ENCODE results near the gene DDX49.

Gene DDX49

GRCh38 chr19:18961767-18962620 lies 42.5 kb downstream of the DDX49 start:
- FAIRE-seq (no peak), DNase-seq (ENCODE audit: insufficient read length, low spot score) (no peak)
- TF ChIP-seq SPI1 (IDR thresholded peaks at IDR 0.05; ENCODE audit: low read depth, low read length) (no peak), POLR2AphosphoS5 (IDR thresholded peaks at IDR 0.05; ENCODE audit: low read depth, low read length) (no peak), PAX5 (IDR thresholded peaks at IDR 0.05; ENCODE audit: insufficient read depth, low read length, severe bottlenecking) (no peak), POU2F2 (IDR thresholded peaks at IDR 0.05; ENCODE audit: low read depth, low read length) (no peak), TAF1 (IDR thresholded peaks at IDR 0.05; ENCODE audit: low read depth, low read length) (no peak), POLR2A (IDR thresholded peaks at IDR 0.05; ENCODE audit: low read depth, low read length) (no peak)

GRCh38 chr19:18964121-18964520 lies 44.6 kb downstream of the DDX49 start:
- TF ChIP-seq TAF1 (IDR thresholded peaks at IDR 0.05; ENCODE audit: low read depth, low read length) (no peak), PAX5 (IDR thresholded peaks at IDR 0.05; ENCODE audit: insufficient read depth, low read length, severe bottlenecking) (no peak), POU2F2 (IDR thresholded peaks at IDR 0.05; ENCODE audit: low read depth, low read length) (no peak), POLR2A (IDR thresholded peaks at IDR 0.05; ENCODE audit: low read depth, low read length) (no peak), SPI1 (IDR thresholded peaks at IDR 0.05; ENCODE audit: low read depth, low read length) (no peak), POLR2AphosphoS5 (IDR thresholded peaks at IDR 0.05; ENCODE audit: low read depth, low read length) (no peak)
- FAIRE-seq: no peak

GRCh38 chr19:18966307-18966706 lies 46.8 kb downstream of the DDX49 start:
- FAIRE-seq (no peak), DNase-seq (ENCODE audit: insufficient read length, low spot score) (no peak)
- TF ChIP-seq POU2F2 (IDR thresholded peaks at IDR 0.05; ENCODE audit: low read depth, low read length) (no peak), POLR2A (IDR thresholded peaks at IDR 0.05; ENCODE audit: low read depth, low read length) (no peak), PAX5 (IDR thresholded peaks at IDR 0.05; ENCODE audit: insufficient read depth, low read length, severe bottlenecking) (no peak), SPI1 (IDR thresholded peaks at IDR 0.05; ENCODE audit: low read depth, low read length) (no peak), TAF1 (IDR thresholded peaks at IDR 0.05; ENCODE audit: low read depth, low read length) (no peak), POLR2AphosphoS5 (IDR thresholded peaks at IDR 0.05; ENCODE audit: low read depth, low read length) (no peak)

More at GRCh38 chr19:18964121-18964520, 44.6 kb downstream of the DDX49 start:
- DNase-seq (ENCODE audit: insufficient read length, low spot score): no peak

- DNase-seq (ENCODE audit: insufficient read length, low spot score) (no peak), FAIRE-seq (no peak)
- no peak for TF ChIP-seq PAX5 (IDR thresholded peaks at IDR 0.05; ENCODE audit: insufficient read depth, low read length, severe bottlenecking)
- no peak for TF ChIP-seq SPI1 (IDR thresholded peaks at IDR 0.05; ENCODE audit: low read depth, low read length)
- TF ChIP-seq POLR2A (IDR thresholded peaks at IDR 0.05; ENCODE audit: low read depth, low read length): no peak
- TF ChIP-seq POLR2AphosphoS5 (IDR thresholded peaks at IDR 0.05; ENCODE audit: low read depth, low read length): no peak
Observed at GRCh38 chr19:18967358-18968146, 48.0 kb downstream of the DDX49 start.

GRCh38 chr19:18969931-18970659 lies 50.6 kb downstream of the DDX49 start:
- FAIRE-seq: no peak
- no peak for DNase-seq (ENCODE audit: insufficient read length, low spot score)
- TF ChIP-seq SPI1 (IDR thresholded peaks at IDR 0.05; ENCODE audit: low read depth, low read length): no peak
- TF ChIP-seq TAF1 (IDR thresholded peaks at IDR 0.05; ENCODE audit: low read depth, low read length): no peak
- no peak for TF ChIP-seq PAX5 (IDR thresholded peaks at IDR 0.05; ENCODE audit: insufficient read depth, low read length, severe bottlenecking)
- no peak for TF ChIP-seq POLR2AphosphoS5 (IDR thresholded peaks at IDR 0.05; ENCODE audit: low read depth, low read length)
- no peak for TF ChIP-seq POLR2A (IDR thresholded peaks at IDR 0.05; ENCODE audit: low read depth, low read length)
- TF ChIP-seq POU2F2 (IDR thresholded peaks at IDR 0.05; ENCODE audit: low read depth, low read length): no peak

- FAIRE-seq (no peak), DNase-seq (ENCODE audit: insufficient read length, low spot score) (no peak)
- TF ChIP-seq TAF1 (IDR thresholded peaks at IDR 0.05; ENCODE audit: low read depth, low read length) (no peak), POU2F2 (IDR thresholded peaks at IDR 0.05; ENCODE audit: low read depth, low read length) (no peak), SPI1 (IDR thresholded peaks at IDR 0.05; ENCODE audit: low read depth, low read length) (no peak), POLR2AphosphoS5 (IDR thresholded peaks at IDR 0.05; ENCODE audit: low read depth, low read length) (no peak), POLR2A (IDR thresholded peaks at IDR 0.05; ENCODE audit: low read depth, low read length) (no peak)
Observed at GRCh38 chr19:18972301-18972811, 52.8 kb downstream of the DDX49 start.

GRCh38 chr19:18972851-18973250 lies 53.3 kb downstream of the DDX49 start:
- no peak for TF ChIP-seq SPI1 (IDR thresholded peaks at IDR 0.05; ENCODE audit: low read depth, low read length)
- no peak for TF ChIP-seq PAX5 (IDR thresholded peaks at IDR 0.05; ENCODE audit: insufficient read depth, low read length, severe bottlenecking)
- no peak for TF ChIP-seq TAF1 (IDR thresholded peaks at IDR 0.05; ENCODE audit: low read depth, low read length)
- no peak for TF ChIP-seq POU2F2 (IDR thresholded peaks at IDR 0.05; ENCODE audit: low read depth, low read length)
- TF ChIP-seq POLR2A (IDR thresholded peaks at IDR 0.05; ENCODE audit: low read depth, low read length): no peak
- TF ChIP-seq POLR2AphosphoS5 (IDR thresholded peaks at IDR 0.05; ENCODE audit: low read depth, low read length): no peak
- DNase-seq (ENCODE audit: insufficient read length, low spot score) (no peak), FAIRE-seq (no peak)

- no peak for FAIRE-seq
- no peak for DNase-seq (ENCODE audit: insufficient read length, low spot score)
- TF ChIP-seq POU2F2 (IDR thresholded peaks at IDR 0.05; ENCODE audit: low read depth, low read length) (no peak), POLR2AphosphoS5 (IDR thresholded peaks at IDR 0.05; ENCODE audit: low read depth, low read length) (no peak)
Observed at GRCh38 chr19:18975011-18975410, 55.5 kb downstream of the DDX49 start.

- FAIRE-seq (no peak), DNase-seq (ENCODE audit: insufficient read length, low spot score) (no peak)
- no peak for TF ChIP-seq POU2F2 (IDR thresholded peaks at IDR 0.05; ENCODE audit: low read depth, low read length)
Observed at GRCh38 chr19:18975869-18976268, 56.4 kb downstream of the DDX49 start.
